Measurements from ENCODE around the gene PDP2.

The PDP2 gene

GRCh38 chr16:66845791-66846221 lies 34.5 kb upstream of the PDP2 start:
- no peak overlapping the region for H3K27ac ChIP-seq (ENCODE audit: low read length)
- H3K4me3 ChIP-seq (ENCODE audit: low read length): no peak overlapping the region
- H3K9ac ChIP-seq (ENCODE audit: low read depth, low read length): no peak overlapping the region
- no peaks in the 10 kb centered on the region; the same call in 1 of the 2 replicates for H3K4me1 ChIP-seq (ENCODE audit: insufficient read depth, low read length)
- H3K36me3 ChIP-seq (ENCODE audit: insufficient read depth, low read depth, low read length): no peaks in the 10 kb centered on the region
- peaks cover 85% of the 10 kb centered on the region for H3K27me3 ChIP-seq (ENCODE audit: insufficient read depth, low read length)
- H3K9me3 ChIP-seq (ENCODE audit: insufficient read depth, low read depth, low read length): no peaks in the 10 kb centered on the region

- H3K9ac ChIP-seq (ENCODE audit: low read depth, low read length): no peak overlapping the region
- H3K9me3 ChIP-seq (ENCODE audit: insufficient read depth, low read depth, low read length): no peaks in the 10 kb centered on the region
- no peaks in the 10 kb centered on the region for H3K36me3 ChIP-seq (ENCODE audit: insufficient read depth, low read depth, low read length)
- peaks cover 81% of the 10 kb centered on the region for H3K27me3 ChIP-seq (ENCODE audit: insufficient read depth, low read length)
- H3K27ac ChIP-seq (ENCODE audit: low read length): no peak overlapping the region
- H3K4me1 ChIP-seq (ENCODE audit: insufficient read depth, low read length): no peaks in the 10 kb centered on the region; the same call in 1 of the 2 replicates
- H3K4me3 ChIP-seq (ENCODE audit: low read length): no peak overlapping the region
Measured at GRCh38 chr16:66846266-66846665, 34.0 kb upstream of the PDP2 start.

- Histone ChIP-seq H3K27ac (ENCODE audit: low read length) (no peak overlapping the region), H3K27me3 (ENCODE audit: insufficient read depth, low read length) (peaks cover 76% of the 10 kb centered on the region), H3K4me1 (ENCODE audit: insufficient read depth, low read length) (no peaks in the 10 kb centered on the region; the same call in 1 of the 2 replicates), H3K4me3 (ENCODE audit: low read length) (no peak overlapping the region), H3K9me3 (ENCODE audit: insufficient read depth, low read depth, low read length) (no peaks in the 10 kb centered on the region), H3K36me3 (ENCODE audit: insufficient read depth, low read depth, low read length) (no peaks in the 10 kb centered on the region), H3K9ac (ENCODE audit: low read depth, low read length) (no peak overlapping the region)
Measured at GRCh38 chr16:66846831-66847230, 33.5 kb upstream of the PDP2 start.

- no peaks in the 10 kb centered on the region for H3K36me3 ChIP-seq (ENCODE audit: insufficient read depth, low read depth, low read length)
- no peak overlapping the region for H3K27ac ChIP-seq (ENCODE audit: low read length)
- no peaks in the 10 kb centered on the region for H3K9me3 ChIP-seq (ENCODE audit: insufficient read depth, low read depth, low read length)
- H3K9ac ChIP-seq (ENCODE audit: low read depth, low read length): no peak overlapping the region
- no peak overlapping the region for H3K4me3 ChIP-seq (ENCODE audit: low read length)
- no peaks in the 10 kb centered on the region; the same call in 1 of the 2 replicates for H3K4me1 ChIP-seq (ENCODE audit: insufficient read depth, low read length)
- H3K27me3 ChIP-seq (ENCODE audit: insufficient read depth, low read length): peaks cover 68% of the 10 kb centered on the region
Measured at GRCh38 chr16:66847533-66848067, 32.7 kb upstream of the PDP2 start.

GRCh38 chr16:66848172-66848571 lies 32.1 kb upstream of the PDP2 start:
- H3K27ac ChIP-seq (ENCODE audit: low read length): no peak overlapping the region
- H3K4me3 ChIP-seq (ENCODE audit: low read length): no peak overlapping the region
- peaks cover 62% of the 10 kb centered on the region for H3K27me3 ChIP-seq (ENCODE audit: insufficient read depth, low read length)
- H3K36me3 ChIP-seq (ENCODE audit: insufficient read depth, low read depth, low read length): no peaks in the 10 kb centered on the region
- no peaks in the 10 kb centered on the region; the same call in 1 of the 2 replicates for H3K4me1 ChIP-seq (ENCODE audit: insufficient read depth, low read length)
- H3K9me3 ChIP-seq (ENCODE audit: insufficient read depth, low read depth, low read length): no peaks in the 10 kb centered on the region
- H3K9ac ChIP-seq (ENCODE audit: low read depth, low read length): no peak overlapping the region

GRCh38 chr16:66849021-66849420 lies 31.3 kb upstream of the PDP2 start:
- no peak overlapping the region for H3K9ac ChIP-seq (ENCODE audit: low read depth, low read length)
- H3K27me3 ChIP-seq (ENCODE audit: insufficient read depth, low read length): peaks cover 54% of the 10 kb centered on the region
- no peak overlapping the region for H3K4me3 ChIP-seq (ENCODE audit: low read length)
- H3K36me3 ChIP-seq (ENCODE audit: insufficient read depth, low read depth, low read length): no peaks in the 10 kb centered on the region
- no peaks in the 10 kb centered on the region; the same call in 1 of the 2 replicates for H3K4me1 ChIP-seq (ENCODE audit: insufficient read depth, low read length)
- H3K9me3 ChIP-seq (ENCODE audit: insufficient read depth, low read depth, low read length): no peaks in the 10 kb centered on the region
- H3K27ac ChIP-seq (ENCODE audit: low read length): no peak overlapping the region

GRCh38 chr16:66849549-66849948 lies 30.8 kb upstream of the PDP2 start:
- H3K4me1 ChIP-seq (ENCODE audit: insufficient read depth, low read length): no peaks in the 10 kb centered on the region; the same call in 1 of the 2 replicates
- no peaks in the 10 kb centered on the region for H3K36me3 ChIP-seq (ENCODE audit: insufficient read depth, low read depth, low read length)
- H3K27ac ChIP-seq (ENCODE audit: low read length): no peak overlapping the region
- H3K9me3 ChIP-seq (ENCODE audit: insufficient read depth, low read depth, low read length): no peaks in the 10 kb centered on the region
- peaks cover 49% of the 10 kb centered on the region for H3K27me3 ChIP-seq (ENCODE audit: insufficient read depth, low read length)
- H3K4me3 ChIP-seq (ENCODE audit: low read length): no peak overlapping the region
- no peak overlapping the region for H3K9ac ChIP-seq (ENCODE audit: low read depth, low read length)

- no peaks in the 10 kb centered on the region for H3K4me1 ChIP-seq (ENCODE audit: insufficient read depth, low read length)
- no peak overlapping the region for H3K27ac ChIP-seq (ENCODE audit: low read length)
- no peak overlapping the region for H3K9ac ChIP-seq (ENCODE audit: low read depth, low read length)
- peaks cover 41% of the 10 kb centered on the region for H3K27me3 ChIP-seq (ENCODE audit: insufficient read depth, low read length)
- no peak overlapping the region for H3K4me3 ChIP-seq (ENCODE audit: low read length)
- no peaks in the 10 kb centered on the region for H3K36me3 ChIP-seq (ENCODE audit: insufficient read depth, low read depth, low read length)
- no peaks in the 10 kb centered on the region for H3K9me3 ChIP-seq (ENCODE audit: insufficient read depth, low read depth, low read length)
Measured at GRCh38 chr16:66850115-66850815, 30.1 kb upstream of the PDP2 start.

- H3K4me3 ChIP-seq (ENCODE audit: low read length): no peak overlapping the region
- peaks cover 30% of the 10 kb centered on the region for H3K27me3 ChIP-seq (ENCODE audit: insufficient read depth, low read length)
- no peak overlapping the region for H3K27ac ChIP-seq (ENCODE audit: low read length)
- no peak overlapping the region for H3K9ac ChIP-seq (ENCODE audit: low read depth, low read length)
- no peaks in the 10 kb centered on the region for H3K9me3 ChIP-seq (ENCODE audit: insufficient read depth, low read depth, low read length)
- no peaks in the 10 kb centered on the region for H3K4me1 ChIP-seq (ENCODE audit: insufficient read depth, low read length)
- H3K36me3 ChIP-seq (ENCODE audit: insufficient read depth, low read depth, low read length): no peaks in the 10 kb centered on the region
Measured at GRCh38 chr16:66851166-66851964, 28.9 kb upstream of the PDP2 start.

GRCh38 chr16:66853261-66854139 lies 26.8 kb upstream of the PDP2 start:
- H3K4me1 ChIP-seq (ENCODE audit: insufficient read depth, low read length): no peaks in the 10 kb centered on the region
- peaks cover 10% of the 10 kb centered on the region; the same call in 1 of the 2 replicates for H3K27me3 ChIP-seq (ENCODE audit: insufficient read depth, low read length)
- H3K9ac ChIP-seq (ENCODE audit: low read depth, low read length): no peak overlapping the region
- no peaks in the 10 kb centered on the region for H3K36me3 ChIP-seq (ENCODE audit: insufficient read depth, low read depth, low read length)
- H3K4me3 ChIP-seq (ENCODE audit: low read length): no peak overlapping the region
- H3K9me3 ChIP-seq (ENCODE audit: insufficient read depth, low read depth, low read length): no peaks in the 10 kb centered on the region
- no peak overlapping the region for H3K27ac ChIP-seq (ENCODE audit: low read length)

GRCh38 chr16:66856184-66856730 lies 24.1 kb upstream of the PDP2 start:
- Histone ChIP-seq H3K4me1 (ENCODE audit: insufficient read depth, low read length) (no peaks in the 10 kb centered on the region), H3K4me3 (ENCODE audit: low read length) (no peak overlapping the region), H3K27ac (ENCODE audit: low read length) (no peak overlapping the region), H3K27me3 (ENCODE audit: insufficient read depth, low read length) (no peaks in the 10 kb centered on the region), H3K9me3 (ENCODE audit: insufficient read depth, low read depth, low read length) (no peaks in the 10 kb centered on the region), H3K36me3 (ENCODE audit: insufficient read depth, low read depth, low read length) (no peaks in the 10 kb centered on the region), H3K9ac (ENCODE audit: low read depth, low read length) (no peak overlapping the region)
